ENCODE measurements around the gene NT5DC2. TPM values are rescaled to one million over a fixed set of nuclear protein-coding genes. Genes with fewer than 3 reads are reported as not detected.

The NT5DC2 gene
- total RNA-seq, 2 donors from 2014 or later = 12.5 to 49.1 TPM

- intact Hi-C loops (cut with DNase I) = no loop called here
- Histone ChIP-seq H3K4me3 (no peak overlapping the region), H3K9me3 (no peaks in the 10 kb centered on the region), H3K9ac (ENCODE audit: low read depth in 2 of 2, low read length in 2 of 2) (no peak overlapping the region), H3K27me3 (no peaks in the 10 kb centered on the region), H3K36me3 (peaks cover 11% of the 10 kb centered on the region), H3K4me1 (no peaks in the 10 kb centered on the region), H3K27ac (no peak overlapping the region)
- DNase-seq = no peak
- no peak for TF ChIP-seq CTCF (IDR thresholded peaks at IDR 0.05)
These were observed 52.6 kb downstream of the NT5DC2 start for GRCh38 chr3:52480768-52481715.

- intact Hi-C loops (cut with DNase I) = no loop called here
- Histone ChIP-seq H3K9ac (ENCODE audit: low read depth in 2 of 2, low read length in 2 of 2) (no peak overlapping the region), H3K27ac (no peak overlapping the region)
These were observed 53.6 kb downstream of the NT5DC2 start for GRCh38 chr3:52479877-52480575.

GRCh38 chr3:52479037-52479876, 54.4 kb downstream of the NT5DC2 start:
- no peak for TF ChIP-seq CTCF (IDR thresholded peaks at IDR 0.05)
- H3K36me3 ChIP-seq = peaks cover 11% of the 10 kb centered on the region
- no peaks in the 10 kb centered on the region for H3K27me3 ChIP-seq
- no peak overlapping the region for H3K4me3 ChIP-seq
- no peaks in the 10 kb centered on the region for H3K4me1 ChIP-seq
- no peak overlapping the region for H3K27ac ChIP-seq
- intact Hi-C loops (cut with DNase I) = no loop called here
- DNase-seq = no peak
- no peak overlapping the region for H3K9ac ChIP-seq (ENCODE audit: low read depth in 2 of 2, low read length in 2 of 2)
- H3K9me3 ChIP-seq = no peaks in the 10 kb centered on the region

More at GRCh38 chr3:52479877-52480575, 53.6 kb downstream of the NT5DC2 start:
- no peaks in the 10 kb centered on the region for H3K4me1 ChIP-seq
- H3K9me3 ChIP-seq = no peaks in the 10 kb centered on the region
- no peaks in the 10 kb centered on the region for H3K27me3 ChIP-seq
- no peak for DNase-seq
- H3K36me3 ChIP-seq = peaks cover 11% of the 10 kb centered on the region
- no peak for TF ChIP-seq CTCF (IDR thresholded peaks at IDR 0.05)
- no peak overlapping the region for H3K4me3 ChIP-seq

- Histone ChIP-seq H3K36me3 (peaks cover 11% of the 10 kb centered on the region), H3K4me1 (no peaks in the 10 kb centered on the region), H3K27me3 (no peaks in the 10 kb centered on the region), H3K27ac (no peak overlapping the region), H3K9me3 (no peaks in the 10 kb centered on the region), H3K4me3 (no peak overlapping the region), H3K9ac (ENCODE audit: low read depth in 2 of 2, low read length in 2 of 2) (no peak overlapping the region)
- intact Hi-C loops (cut with DNase I) = no loop called here
- DNase-seq = no peak
- TF ChIP-seq CTCF (IDR thresholded peaks at IDR 0.05) = no peak
These were observed 55.9 kb downstream of the NT5DC2 start for GRCh38 chr3:52477796-52478095.

- H3K27me3 ChIP-seq = no peaks in the 10 kb centered on the region
- DNase-seq = no peak
- H3K27ac ChIP-seq = no peak overlapping the region
- no peak for TF ChIP-seq CTCF (IDR thresholded peaks at IDR 0.05)
- no peak overlapping the region for H3K9ac ChIP-seq (ENCODE audit: low read depth in 2 of 2, low read length in 2 of 2)
- H3K36me3 ChIP-seq = peaks cover 11% of the 10 kb centered on the region
- H3K9me3 ChIP-seq = no peaks in the 10 kb centered on the region
- H3K4me1 ChIP-seq = no peaks in the 10 kb centered on the region
- intact Hi-C loops (cut with DNase I) = no loop called here
- H3K4me3 ChIP-seq = no peak overlapping the region
These were observed 56.4 kb downstream of the NT5DC2 start for GRCh38 chr3:52477076-52477795.
